GM15510 (cell line): ENCODE data around the gene PLSCR3.

Source experiments
- POLR2A ChIP-seq: IDR thresholded peaks from 3 replicates; pipeline ENCODE4 v1.6.1; 2011; ENCODE audit warnings: borderline replicate concordance; ENCODE audit not compliant: insufficient read length; ENCODE audit errors: extremely low read depth

Gene PLSCR3

GRCh38 chr17:7352910-7353635 lies 41.3 kb downstream of the PLSCR3 start:
- no peak for TF ChIP-seq POLR2A

GRCh38 chr17:7352503-7352889 lies 41.8 kb downstream of the PLSCR3 start:
- TF ChIP-seq POLR2A = no peak

- TF ChIP-seq POLR2A = peak; percentile 42
Measured at GRCh38 chr17:7351665-7352502, 42.4 kb downstream of the PLSCR3 start, which contains the start of gene KCTD11. KCTD11 (plus strand) TSS chr17:7352162.

- TF ChIP-seq POLR2A = no peak
Measured at GRCh38 chr17:7348478-7349242, 45.7 kb downstream of the PLSCR3 start.

- TF ChIP-seq POLR2A = peak; percentile 17
Measured at GRCh38 chr17:7347630-7348477, 46.5 kb downstream of the PLSCR3 start.

GRCh38 chr17:7346761-7347614 lies 47.3 kb downstream of the PLSCR3 start:
- no peak for TF ChIP-seq POLR2A

- no peak for TF ChIP-seq POLR2A
Measured at GRCh38 chr17:7343250-7343649, 51.1 kb downstream of the PLSCR3 start.

- TF ChIP-seq POLR2A = no peak
Measured at GRCh38 chr17:7341842-7342241, 52.5 kb downstream of the PLSCR3 start.

GRCh38 chr17:7340179-7340578 lies 54.1 kb downstream of the PLSCR3 start:
- TF ChIP-seq POLR2A = no peak
